K562 (cell line): ENCODE results near the gene HS3ST3A1. TPM values are rescaled to one million over a fixed set of nuclear protein-coding genes. Genes with fewer than 3 reads are reported as not detected.

Experiments used
- ATF7 ChIP-seq: fragments of 450-650 bp; IDR thresholded peaks from 2 replicates; pipeline ENCODE4 v1.7.1; 2014; ENCODE audit warnings: mild to moderate bottlenecking, moderate library complexity
- CTBP1 ChIP-seq: fragments of 450-650 bp; IDR thresholded peaks from 2 replicates; pipeline ENCODE4 v1.6.1; 2016; ENCODE audit warnings: borderline replicate concordance
- E2F3 ChIP-seq: fragments of 250-450 bp; sonication (Bioruptor Pico); IDR thresholded peaks from 2 replicates; pipeline ENCODE4 v1.4.0; 2020; ENCODE audit warnings: mild to moderate bottlenecking
- EP300 ChIP-seq: IDR thresholded peaks from 2 replicates; pipeline ENCODE4 v1.6.1; 2012; ENCODE audit warnings: low read length, improper control_type of control experiment
- FOXJ2 ChIP-seq: fragments of 200-800 bp; sonication (Bioruptor generic); IDR thresholded peaks from 2 replicates; pipeline ENCODE4 v1.6.1; 2016; ENCODE audit warnings: missing genetic modification characterization, missing compliant biosample characterization
- GABPB1 ChIP-seq: sonication (generic); formaldehyde crosslinking; IDR thresholded peaks from 2 replicates; pipeline ENCODE4 v1.8.0; 2022; ENCODE audit warnings: mild to moderate bottlenecking, missing genetic modification reagents
- NR2C2 ChIP-seq, 2 experiments: fragments of 200-800 bp in 1 of 2; sonication (Bioruptor generic) in 1 of 2; sonication (generic) in 1 of 2; formaldehyde crosslinking in 1 of 2; IDR thresholded peaks; 2 replicates each; pipeline versions ENCODE4 v1.6.1 to v1.8.0; 2016 to 2022; ENCODE audit warnings: mild to moderate bottlenecking in 1 of 2, missing compliant biosample characterization in 1 of 2, missing genetic modification characterization in 1 of 2, missing genetic modification reagents in 1 of 2
- TCF7 ChIP-seq: sonication (generic); IDR thresholded peaks from 2 replicates; pipeline ENCODE4 v1.6.1; 2016; ENCODE audit warnings: antibody characterized with exemption, borderline replicate concordance
- ZNF589 ChIP-seq: fragments of 200-800 bp; sonication (Bioruptor generic); IDR thresholded peaks from 2 replicates; pipeline ENCODE4 v1.6.1; 2016; ENCODE audit warnings: low read depth, missing genetic modification characterization, missing compliant biosample characterization
- polyA plus RNA-seq, 8 experiments: library from polyadenylated mRNA; depleted of rRNA in 4 of 8; stranded (reverse) in 5 of 8; unstranded in 3 of 8; fragments of >200 nt; fragmentation: Nextera tagmentation in 2 of 8; fragmentation: Illumina TruSeq in 1 of 8; extraction: Ambion mirVana in 2 of 8; extraction: Trizol in 1 of 8; gene quantifications; 2 replicates each; pipeline versions ENCODE4 v1.2.1 to v1.2.3, GENCODE V29; 2011 to 2014; ENCODE audit warnings: inconsistent platforms in 1 of 8, missing spikeins in 1 of 8
- total RNA-seq, 7 experiments: library from RNA; depleted of rRNA in 6 of 7; stranded (reverse); fragments of >200 nt in 6 of 7; fragmentation: Illumina TruSeq in 2 of 7; extraction: Trizol in 2 of 7; gene quantifications; 2 replicates each; pipeline versions ENCODE4 v1.2.1 to v1.2.3, GENCODE V29; 2011 to 2021; ENCODE audit warnings: low replicate concordance in 1 of 7
- TF ChIP-seq, protein P1 (sequence below): fragments of 250-450 bp; sonication (Bioruptor Pico); IDR thresholded peaks from 2 replicates; pipeline ENCODE4 v1.6.1; 2021; ENCODE audit warnings: mild to moderate bottlenecking
- TF ChIP-seq, protein P2 (sequence below): fragments of 450-650 bp; formaldehyde crosslinking; IDR thresholded peaks from 2 replicates; pipeline ENCODE4 v1.4.0; 2022; ENCODE audit warnings: mild to moderate bottlenecking, moderate library complexity

HS3ST3A1 gene
- total and polyA plus RNA-seq, 9 of the 15 experiments (the other 6 are each of a cell fraction or from before 2014, with no cell fraction given): 0.25 to 14.8 (median 2.3) TPM

- TF ChIP-seq E2F3 (CRISPR knock-in tag) (no peak), ZNF589 (CRISPR knock-in tag) (no peak), TCF7 (no peak), CTBP1 (peak; percentile 24; the same call in 1 of the 2 replicates), ATF7 (no peak), EP300 (no peak), FOXJ2 (tag) (no peak), GABPB1 (CRISPR knock-in tag) (no peak), NR2C2 (CRISPR knock-in tag; IDR thresholded peaks at IDR 0.05) (no peak), NR2C2 (tag; IDR thresholded peaks at IDR 0.05) (no peak)
- TF ChIP-seq, protein P1, sequence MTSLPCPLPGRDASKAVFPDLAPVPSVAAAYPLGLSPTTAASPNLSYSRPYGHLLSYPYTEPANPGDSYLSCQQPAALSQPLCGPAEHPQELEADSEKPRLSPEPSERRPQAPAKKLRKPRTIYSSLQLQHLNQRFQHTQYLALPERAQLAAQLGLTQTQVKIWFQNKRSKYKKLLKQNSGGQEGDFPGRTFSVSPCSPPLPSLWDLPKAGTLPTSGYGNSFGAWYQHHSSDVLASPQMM (CRISPR knock-in tag): no peak
- TF ChIP-seq, protein P2, sequence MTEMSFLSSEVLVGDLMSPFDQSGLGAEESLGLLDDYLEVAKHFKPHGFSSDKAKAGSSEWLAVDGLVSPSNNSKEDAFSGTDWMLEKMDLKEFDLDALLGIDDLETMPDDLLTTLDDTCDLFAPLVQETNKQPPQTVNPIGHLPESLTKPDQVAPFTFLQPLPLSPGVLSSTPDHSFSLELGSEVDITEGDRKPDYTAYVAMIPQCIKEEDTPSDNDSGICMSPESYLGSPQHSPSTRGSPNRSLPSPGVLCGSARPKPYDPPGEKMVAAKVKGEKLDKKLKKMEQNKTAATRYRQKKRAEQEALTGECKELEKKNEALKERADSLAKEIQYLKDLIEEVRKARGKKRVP: no peak
Measured at GRCh38 chr17:13600475-13601321, 1.0 kb downstream of the HS3ST3A1 start (continued).
